Endothelial cell (in vitro differentiated cells): Measurements from ENCODE around the gene UGT1A9. TPM values are rescaled to one million over a fixed set of nuclear protein-coding genes. Genes with fewer than 3 reads are reported as not detected.

Experiments used
- DNase-seq: peaks from one replicate; pipeline ENCODE4 v3.0.0; 2021; ENCODE audit warnings: low spot score
- H3K27ac Mint-ChIP-seq: one replicate; pipeline ENCODE4 v1.8.0; 2021; ENCODE audit warnings: mixed read lengths, inconsistent platforms; ENCODE audit not compliant: unreplicated experiment
- H3K27me3 Mint-ChIP-seq: one replicate; pipeline ENCODE4 v1.8.0; 2021; ENCODE audit warnings: mild to moderate bottlenecking, moderate library complexity, mixed read lengths, inconsistent platforms; ENCODE audit not compliant: unreplicated experiment
- H3K36me3 Mint-ChIP-seq: one replicate; pipeline ENCODE4 v1.8.0; 2021; ENCODE audit warnings: mild to moderate bottlenecking, low read depth, mixed read lengths, inconsistent platforms; ENCODE audit not compliant: unreplicated experiment
- H3K4me1 Mint-ChIP-seq: one replicate; pipeline ENCODE4 v1.8.0; 2021; ENCODE audit warnings: mild to moderate bottlenecking, mixed read lengths, inconsistent platforms; ENCODE audit not compliant: unreplicated experiment
- H3K4me3 Mint-ChIP-seq: one replicate; pipeline ENCODE4 v1.8.0; 2021; ENCODE audit warnings: mild to moderate bottlenecking, mixed read lengths, inconsistent platforms; ENCODE audit not compliant: unreplicated experiment
- H3K9me3 Mint-ChIP-seq: one replicate; pipeline ENCODE4 v1.8.0; 2021; ENCODE audit warnings: mixed read lengths, inconsistent platforms; ENCODE audit not compliant: unreplicated experiment
- CTCF ChIP-seq: fragments of 200-600 bp; sonication (generic); IDR thresholded peaks from one replicate; pipeline ENCODE4 v1.5.0; 2021; ENCODE audit warnings: antibody characterized with exemption; ENCODE audit not compliant: unreplicated experiment
- total RNA-seq: library from RNA; stranded (reverse); fragmentation: NEBNext Ultra II Directional; extraction: Animal tissue kit (Norgen Biotek cat#: 25700); gene quantifications from one replicate; pipeline ENCODE4 v1.2.1, GENCODE V29; 2021; ENCODE audit not compliant: unreplicated experiment

UGT1A9 gene
- total RNA-seq, 1 donor from 2014 or later: not detected

- Mint-ChIP-seq H3K36me3 (no peaks in the 10 kb centered on the region), H3K4me1 (no peaks in the 10 kb centered on the region), H3K9me3 (no peaks in the 10 kb centered on the region), H3K27ac (peak overlapping the region; percentile 44), H3K4me3 (no peak overlapping the region), H3K27me3 (peaks cover 14% of the 10 kb centered on the region)
- TF ChIP-seq CTCF: no peak
- DNase-seq: no peak
Observed at GRCh38 chr2:233798335-233799086, 126.8 kb downstream of the UGT1A9 start.

GRCh38 chr2:233799087-233799665 lies 127.5 kb downstream of the UGT1A9 start:
- no peaks in the 10 kb centered on the region for H3K36me3 Mint-ChIP-seq
- H3K27ac Mint-ChIP-seq: no peak overlapping the region
- no peaks in the 10 kb centered on the region for H3K4me1 Mint-ChIP-seq
- H3K9me3 Mint-ChIP-seq: no peaks in the 10 kb centered on the region
- no peak for DNase-seq
- TF ChIP-seq CTCF: no peak
- H3K27me3 Mint-ChIP-seq: peaks cover 14% of the 10 kb centered on the region
- H3K4me3 Mint-ChIP-seq: no peak overlapping the region

GRCh38 chr2:233799716-233800115 lies 128.0 kb downstream of the UGT1A9 start:
- DNase-seq: no peak
- Mint-ChIP-seq H3K27me3 (peaks cover 12% of the 10 kb centered on the region), H3K9me3 (no peaks in the 10 kb centered on the region), H3K4me3 (no peak overlapping the region), H3K36me3 (no peaks in the 10 kb centered on the region), H3K27ac (no peak overlapping the region), H3K4me1 (no peaks in the 10 kb centered on the region)
- TF ChIP-seq CTCF: no peak

- H3K27ac Mint-ChIP-seq: no peak overlapping the region
- TF ChIP-seq CTCF: no peak
- H3K27me3 Mint-ChIP-seq: peaks cover 11% of the 10 kb centered on the region
- no peaks in the 10 kb centered on the region for H3K4me1 Mint-ChIP-seq
- no peak for DNase-seq
- no peaks in the 10 kb centered on the region for H3K36me3 Mint-ChIP-seq
- no peak overlapping the region for H3K4me3 Mint-ChIP-seq
- no peaks in the 10 kb centered on the region for H3K9me3 Mint-ChIP-seq
Observed at GRCh38 chr2:233800208-233800607, 128.5 kb downstream of the UGT1A9 start.
